GM06990 (cell line): ENCODE data around the gene CDC20B.

Experiments used
- DNase-seq: peaks from one replicate; pipeline ENCODE4 v3.0.0-alpha.2; 2011; ENCODE audit not compliant: insufficient read length; ENCODE audit errors: extremely low read depth
- H3K27me3 ChIP-seq: replicated peaks from 2 replicates; pipeline ENCODE4 v1.6.0; 2011; ENCODE audit warnings: low read length; ENCODE audit not compliant: control insufficient read depth, insufficient read depth
- H3K36me3 ChIP-seq: 2 replicates; pipeline ENCODE4 v1.5.1; 2011; ENCODE audit warnings: low read length; ENCODE audit not compliant: control insufficient read depth, insufficient read depth
- H3K4me3 ChIP-seq: replicated peaks from 2 replicates; pipeline ENCODE4 v1.5.1; 2011; ENCODE audit warnings: low read depth, mild to moderate bottlenecking, control low read depth, low read length
- TF ChIP-seq, protein P1 (sequence below): IDR thresholded peaks from 2 replicates; pipeline ENCODE4 v1.5.1; 2011; ENCODE audit warnings: low read length, control low read depth, mild to moderate bottlenecking, inconsistent platforms; ENCODE audit not compliant: insufficient read depth, poor library complexity, severe bottlenecking

The CDC20B gene

DNA sequence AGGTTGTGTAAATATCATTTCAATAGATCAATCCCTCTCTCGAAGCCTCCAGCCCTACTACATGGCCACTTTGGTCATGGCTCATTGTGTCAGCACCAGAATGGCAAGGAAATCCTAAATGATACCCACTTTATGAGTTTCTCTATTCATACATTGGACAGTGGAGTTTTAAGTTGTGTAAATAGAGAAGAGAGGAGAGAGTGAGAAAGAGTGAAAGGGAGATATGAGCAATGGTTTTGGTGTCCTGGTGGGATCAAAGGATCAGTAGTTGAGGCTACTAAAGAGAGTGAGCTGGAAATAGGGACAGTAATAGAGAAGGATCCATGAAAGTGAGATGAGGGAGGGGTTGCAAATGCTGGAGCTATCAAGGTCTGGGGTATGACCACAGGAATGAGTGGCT, 102.0 kb downstream of the CDC20B start:
- TF ChIP-seq, protein P1, sequence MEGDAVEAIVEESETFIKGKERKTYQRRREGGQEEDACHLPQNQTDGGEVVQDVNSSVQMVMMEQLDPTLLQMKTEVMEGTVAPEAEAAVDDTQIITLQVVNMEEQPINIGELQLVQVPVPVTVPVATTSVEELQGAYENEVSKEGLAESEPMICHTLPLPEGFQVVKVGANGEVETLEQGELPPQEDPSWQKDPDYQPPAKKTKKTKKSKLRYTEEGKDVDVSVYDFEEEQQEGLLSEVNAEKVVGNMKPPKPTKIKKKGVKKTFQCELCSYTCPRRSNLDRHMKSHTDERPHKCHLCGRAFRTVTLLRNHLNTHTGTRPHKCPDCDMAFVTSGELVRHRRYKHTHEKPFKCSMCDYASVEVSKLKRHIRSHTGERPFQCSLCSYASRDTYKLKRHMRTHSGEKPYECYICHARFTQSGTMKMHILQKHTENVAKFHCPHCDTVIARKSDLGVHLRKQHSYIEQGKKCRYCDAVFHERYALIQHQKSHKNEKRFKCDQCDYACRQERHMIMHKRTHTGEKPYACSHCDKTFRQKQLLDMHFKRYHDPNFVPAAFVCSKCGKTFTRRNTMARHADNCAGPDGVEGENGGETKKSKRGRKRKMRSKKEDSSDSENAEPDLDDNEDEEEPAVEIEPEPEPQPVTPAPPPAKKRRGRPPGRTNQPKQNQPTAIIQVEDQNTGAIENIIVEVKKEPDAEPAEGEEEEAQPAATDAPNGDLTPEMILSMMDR: no peak
- Histone ChIP-seq H3K4me3 (no peak overlapping the region), H3K36me3 (no peaks in the 10 kb centered on the region), H3K27me3 (no peaks in the 10 kb centered on the region; the same call in 1 of the 2 replicates)
- no peak for DNase-seq

DNA sequence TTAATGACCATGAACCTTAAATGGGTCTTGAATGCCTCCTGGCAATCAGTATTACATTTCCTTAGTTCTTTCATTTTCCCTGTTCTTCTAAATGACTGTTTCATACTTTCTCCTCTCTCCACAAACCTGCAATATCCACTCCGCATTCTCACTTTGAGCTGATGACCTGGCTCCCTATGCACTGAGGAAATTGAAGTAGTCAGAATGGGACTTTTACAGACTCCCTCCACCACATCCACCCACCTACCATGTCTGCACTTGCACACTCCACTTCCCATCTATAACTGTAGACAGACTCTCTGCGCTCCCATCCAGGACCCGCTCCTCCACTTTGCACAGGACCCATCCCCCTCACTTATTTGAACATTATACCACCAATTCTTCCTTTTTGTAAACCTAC, 106.7 kb downstream of the CDC20B start:
- Histone ChIP-seq H3K27me3 (no peaks in the 10 kb centered on the region; the same call in 1 of the 2 replicates), H3K36me3 (no peaks in the 10 kb centered on the region), H3K4me3 (no peak overlapping the region)
- DNase-seq: no peak
- TF ChIP-seq, protein P1: no peak

DNA sequence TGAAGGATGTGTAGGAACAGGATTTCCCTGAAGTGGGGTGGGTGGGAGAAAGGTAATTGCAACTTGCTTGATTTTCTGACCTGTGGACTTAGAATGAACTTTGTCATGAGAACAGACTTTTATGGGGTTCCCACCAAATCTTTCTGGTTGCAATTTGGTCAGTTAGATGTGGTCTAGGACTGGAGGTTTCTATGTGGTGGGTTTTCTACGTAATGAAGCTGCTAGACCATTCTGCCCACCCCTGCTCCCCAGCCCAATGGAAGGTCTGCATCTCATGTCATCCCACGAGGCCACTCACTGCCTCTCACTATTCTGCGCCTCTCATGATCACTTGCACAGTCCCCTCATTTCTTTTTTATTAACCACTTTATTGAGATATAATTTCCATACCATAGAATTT, 108.5 kb downstream of the CDC20B start:
- no peaks in the 10 kb centered on the region for H3K36me3 ChIP-seq
- no peak overlapping the region for H3K4me3 ChIP-seq
- no peaks in the 10 kb centered on the region; the same call in 1 of the 2 replicates for H3K27me3 ChIP-seq
- TF ChIP-seq, protein P1: no peak
- no peak for DNase-seq

DNA sequence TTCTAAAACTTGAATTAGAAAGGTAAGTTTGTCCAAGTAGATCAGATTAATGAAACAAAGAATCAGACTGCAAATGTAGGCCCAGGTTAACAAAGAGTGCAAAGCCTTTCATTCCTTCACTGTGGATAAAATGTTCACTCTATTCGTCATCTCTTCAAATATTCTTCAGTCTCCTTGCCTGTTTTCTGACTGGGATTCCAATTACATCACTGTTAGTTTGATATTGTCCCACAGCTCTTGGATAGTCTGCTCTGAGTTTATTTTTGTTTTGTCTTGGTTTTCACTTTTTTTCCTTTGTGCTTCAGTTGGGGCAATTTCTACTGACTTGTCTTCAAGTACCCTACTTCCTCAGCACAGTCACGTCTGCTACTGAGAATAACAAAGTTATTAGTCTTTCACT, 109.1 kb downstream of the CDC20B start:
- Histone ChIP-seq H3K27me3 (no peaks in the 10 kb centered on the region; the same call in 1 of the 2 replicates), H3K36me3 (no peaks in the 10 kb centered on the region), H3K4me3 (no peak overlapping the region)
- TF ChIP-seq, protein P1: no peak
- no peak for DNase-seq

DNA sequence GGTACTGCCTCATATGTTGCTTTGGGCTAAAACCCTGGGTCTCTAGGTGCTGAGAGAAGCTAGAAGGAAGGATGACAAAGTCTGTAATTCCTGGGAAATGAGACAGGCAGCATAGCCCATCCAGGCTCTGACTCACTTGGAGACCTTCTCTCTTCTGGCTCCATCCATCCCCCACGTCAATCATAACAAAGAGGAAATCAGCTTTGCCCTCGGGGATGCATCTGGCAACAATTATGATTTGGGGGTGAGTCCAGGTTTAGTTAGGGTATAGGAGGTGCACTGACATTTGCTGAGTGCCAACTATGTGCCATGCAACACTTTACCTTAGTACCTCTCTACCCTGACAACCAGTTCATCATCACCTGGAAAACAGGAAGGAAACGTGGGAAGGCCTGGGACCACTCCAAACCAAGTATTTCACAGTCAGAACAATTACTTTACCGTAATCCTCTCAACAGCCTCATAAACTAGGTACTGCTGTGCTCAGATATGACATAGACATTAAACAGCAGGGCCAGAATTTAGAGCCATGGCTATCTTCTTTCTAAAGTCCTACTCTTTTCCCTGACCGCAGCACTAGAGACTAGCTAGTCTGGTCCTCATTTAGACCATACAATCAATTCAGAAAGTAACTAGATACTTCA, 109.6 kb downstream of the CDC20B start:
- Histone ChIP-seq H3K4me3 (no peak overlapping the region), H3K36me3 (no peaks in the 10 kb centered on the region), H3K27me3 (no peaks in the 10 kb centered on the region; the same call in 1 of the 2 replicates)
- TF ChIP-seq, protein P1: no peak
- DNase-seq: no peak
